GM06990 (cell line): ENCODE measurements around the gene CACNA2D3.

Experiments used
- DNase-seq: peaks from one replicate; pipeline ENCODE4 v3.0.0-alpha.2; 2011; ENCODE audit not compliant: insufficient read length; ENCODE audit errors: extremely low read depth
- H3K27me3 ChIP-seq: replicated peaks from 2 replicates; pipeline ENCODE4 v1.6.0; 2011; ENCODE audit warnings: low read length; ENCODE audit not compliant: control insufficient read depth, insufficient read depth
- H3K36me3 ChIP-seq: 2 replicates; pipeline ENCODE4 v1.5.1; 2011; ENCODE audit warnings: low read length; ENCODE audit not compliant: control insufficient read depth, insufficient read depth
- H3K4me3 ChIP-seq: replicated peaks from 2 replicates; pipeline ENCODE4 v1.5.1; 2011; ENCODE audit warnings: low read depth, mild to moderate bottlenecking, control low read depth, low read length
- TF ChIP-seq, protein P1 (sequence below): IDR thresholded peaks from 2 replicates; pipeline ENCODE4 v1.5.1; 2011; ENCODE audit warnings: low read length, control low read depth, mild to moderate bottlenecking, inconsistent platforms; ENCODE audit not compliant: insufficient read depth, poor library complexity, severe bottlenecking

The CACNA2D3 gene

DNA sequence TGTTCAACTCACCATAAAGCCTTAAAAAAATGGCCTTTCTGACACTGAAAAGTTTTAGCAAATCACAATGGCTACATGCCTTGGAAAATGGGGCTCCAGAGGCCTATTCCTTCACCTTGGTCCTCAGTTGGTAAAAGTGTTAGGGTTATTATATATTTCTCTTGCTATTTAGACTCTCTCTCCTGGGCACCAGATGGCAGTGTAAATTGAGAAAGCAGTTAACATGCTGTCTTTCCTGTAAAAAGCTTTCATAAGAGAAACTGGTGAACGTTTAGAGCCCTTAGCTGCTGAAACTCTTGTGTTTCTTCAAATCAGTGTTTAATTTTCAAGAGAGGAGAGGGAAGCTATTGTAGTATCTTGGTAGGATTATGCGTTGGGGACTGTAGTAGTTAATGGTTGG lies 715.6 kb downstream of the CACNA2D3 start:
- Histone ChIP-seq H3K4me3 (no peak overlapping the region), H3K36me3 (no peaks in the 10 kb centered on the region), H3K27me3 (no peaks in the 10 kb centered on the region)
- no peak for DNase-seq
- TF ChIP-seq, protein P1, sequence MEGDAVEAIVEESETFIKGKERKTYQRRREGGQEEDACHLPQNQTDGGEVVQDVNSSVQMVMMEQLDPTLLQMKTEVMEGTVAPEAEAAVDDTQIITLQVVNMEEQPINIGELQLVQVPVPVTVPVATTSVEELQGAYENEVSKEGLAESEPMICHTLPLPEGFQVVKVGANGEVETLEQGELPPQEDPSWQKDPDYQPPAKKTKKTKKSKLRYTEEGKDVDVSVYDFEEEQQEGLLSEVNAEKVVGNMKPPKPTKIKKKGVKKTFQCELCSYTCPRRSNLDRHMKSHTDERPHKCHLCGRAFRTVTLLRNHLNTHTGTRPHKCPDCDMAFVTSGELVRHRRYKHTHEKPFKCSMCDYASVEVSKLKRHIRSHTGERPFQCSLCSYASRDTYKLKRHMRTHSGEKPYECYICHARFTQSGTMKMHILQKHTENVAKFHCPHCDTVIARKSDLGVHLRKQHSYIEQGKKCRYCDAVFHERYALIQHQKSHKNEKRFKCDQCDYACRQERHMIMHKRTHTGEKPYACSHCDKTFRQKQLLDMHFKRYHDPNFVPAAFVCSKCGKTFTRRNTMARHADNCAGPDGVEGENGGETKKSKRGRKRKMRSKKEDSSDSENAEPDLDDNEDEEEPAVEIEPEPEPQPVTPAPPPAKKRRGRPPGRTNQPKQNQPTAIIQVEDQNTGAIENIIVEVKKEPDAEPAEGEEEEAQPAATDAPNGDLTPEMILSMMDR = peak; percentile 26

- no peaks in the 10 kb centered on the region for H3K27me3 ChIP-seq
- no peaks in the 10 kb centered on the region for H3K36me3 ChIP-seq
- H3K4me3 ChIP-seq = no peak overlapping the region
- no peak for DNase-seq
- TF ChIP-seq, protein P1 = no peak
These were observed 719.1 kb downstream of the CACNA2D3 start for GRCh38 chr3:54841471-54841870.

DNA sequence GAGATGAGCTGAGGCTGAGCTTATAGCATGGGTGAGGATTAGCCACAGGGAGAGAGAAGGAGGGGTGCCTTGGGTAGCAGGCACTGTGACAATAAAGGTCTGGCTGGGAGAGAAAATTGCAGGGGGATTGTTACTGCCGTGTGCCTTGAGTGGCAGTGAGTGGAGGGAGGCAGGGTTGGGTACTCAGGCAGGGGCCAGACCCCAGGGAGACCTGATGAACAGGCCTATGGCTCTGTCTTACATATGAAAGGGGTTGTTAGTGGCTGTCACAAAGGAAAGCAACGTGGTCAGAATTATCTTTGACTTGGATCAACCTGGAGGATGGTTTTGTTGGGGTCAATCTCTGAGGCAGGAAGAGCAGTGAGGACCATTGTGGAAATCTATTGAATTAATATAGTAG lies 721.0 kb downstream of the CACNA2D3 start:
- Histone ChIP-seq H3K4me3 (no peak overlapping the region), H3K36me3 (no peaks in the 10 kb centered on the region), H3K27me3 (no peaks in the 10 kb centered on the region)
- no peak for DNase-seq
- TF ChIP-seq, protein P1 = no peak

GRCh38 chr3:54844211-54844610 lies 721.9 kb downstream of the CACNA2D3 start:
- H3K36me3 ChIP-seq = no peaks in the 10 kb centered on the region
- no peaks in the 10 kb centered on the region for H3K27me3 ChIP-seq
- no peak overlapping the region for H3K4me3 ChIP-seq
- TF ChIP-seq, protein P1 = no peak
- no peak for DNase-seq

DNA sequence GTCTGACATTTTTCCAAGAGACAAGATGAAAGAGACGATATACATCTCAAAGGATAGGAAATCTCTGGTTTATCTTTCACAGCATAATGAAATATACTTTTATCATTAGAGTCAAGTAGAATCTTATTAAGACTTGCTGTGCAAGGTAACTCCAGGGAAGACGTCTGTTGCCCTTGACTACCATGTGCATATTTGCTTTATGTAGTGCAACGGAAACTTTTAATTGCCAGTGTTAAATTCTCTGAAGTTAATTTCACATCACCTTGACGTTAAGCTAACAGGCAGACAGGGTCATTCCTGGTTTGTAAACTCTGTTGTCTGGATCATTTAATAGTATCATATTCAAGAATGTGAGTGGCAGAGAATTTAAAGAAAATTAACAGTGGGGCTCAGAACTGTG lies 722.7 kb downstream of the CACNA2D3 start:
- no peak for DNase-seq
- Histone ChIP-seq H3K4me3 (no peak overlapping the region), H3K36me3 (no peaks in the 10 kb centered on the region), H3K27me3 (no peaks in the 10 kb centered on the region)
- TF ChIP-seq, protein P1 = no peak

GRCh38 chr3:54845551-54845950 lies 723.2 kb downstream of the CACNA2D3 start:
- TF ChIP-seq, protein P1 = no peak
- no peaks in the 10 kb centered on the region for H3K36me3 ChIP-seq
- no peak overlapping the region for H3K4me3 ChIP-seq
- no peaks in the 10 kb centered on the region for H3K27me3 ChIP-seq
- DNase-seq = no peak
